H1 (cell line): Measurements from ENCODE around the gene UNC5B. TPM values are rescaled to one million over a fixed set of nuclear protein-coding genes. Genes with fewer than 3 reads are reported as not detected.

Experiments used
- ASH2L ChIP-seq: fragments of 200-600, 300-600 bp; sonication (generic); IDR thresholded peaks from one replicate; pipeline ENCODE4 v1.7.1; 2017; ENCODE audit warnings: low read length
- CTCF ChIP-seq, 3 experiments: IDR thresholded peaks; 1 replicate in 2 of 3; 2 replicates in 1 of 3; pipeline versions ENCODE4 v1.5.1 to v1.6.1; 2011; ENCODE audit warnings: low read length in 3 of 3, mild to moderate bottlenecking in 3 of 3, inconsistent platforms in 2 of 3, low read depth in 1 of 3, moderate library complexity in 1 of 3; ENCODE audit not compliant: insufficient read depth in 1 of 3; ENCODE audit errors: control extremely low read depth in 1 of 3
- GABPA ChIP-seq: IDR thresholded peaks from 2 replicates; pipeline ENCODE4 v1.6.1; 2011; ENCODE audit warnings: mild to moderate bottlenecking, low read length, moderate library complexity, borderline replicate concordance; ENCODE audit not compliant: insufficient read depth
- ZNF274 ChIP-seq: IDR thresholded peaks from 2 replicates; pipeline ENCODE4 v1.7.0; 2012; ENCODE audit warnings: low read length, borderline replicate concordance; ENCODE audit errors: extremely low read depth
- polyA plus RNA-seq, 7 experiments: library from polyadenylated mRNA; depleted of rRNA in 3 of 7; stranded (reverse) in 5 of 7; unstranded in 2 of 7; fragments of >200 nt in 5 of 7; fragments of 200-250 nt in 2 of 7; gene quantifications; 1 replicate in 5 of 7; 2 replicates in 1 of 7; 4 replicates in 1 of 7; pipeline versions ENCODE4 v1.2.1 to v1.2.3, GENCODE V29; 2011 to 2013; ENCODE audit warnings: missing spikeins in 2 of 7, mixed read lengths in 2 of 7
- total RNA-seq: library from RNA; stranded (reverse); fragmentation: NEBNext Ultra II Directional; extraction: Animal tissue kit (Norgen Biotek cat#: 25700); gene quantifications from 2 replicates; pipeline ENCODE4 v1.2.1, GENCODE V29; 2021
- TF ChIP-seq, protein P1 (sequence below): IDR thresholded peaks from 2 replicates; pipeline ENCODE4 v1.6.1; 2011; ENCODE audit warnings: low read depth, mild to moderate bottlenecking, low read length; ENCODE audit not compliant: insufficient read depth

The UNC5B gene
- total and polyA plus RNA-seq, 2 of the 8 experiments (the other 6 are each of a cell fraction or from before 2014, with no cell fraction given) = 27.9 to 31.8 TPM

- TF ChIP-seq, protein P1, sequence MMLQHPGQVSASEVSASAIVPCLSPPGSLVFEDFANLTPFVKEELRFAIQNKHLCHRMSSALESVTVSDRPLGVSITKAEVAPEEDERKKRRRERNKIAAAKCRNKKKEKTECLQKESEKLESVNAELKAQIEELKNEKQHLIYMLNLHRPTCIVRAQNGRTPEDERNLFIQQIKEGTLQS = no peak
- TF ChIP-seq ASH2L (no peak), CTCF (IDR thresholded peaks at IDR 0.05; ENCODE audit: control extremely low read depth in 1 of 3, insufficient read depth in 1 of 3, low read depth in 1 of 3, low read length in 3 of 3) (no peak), ZNF274 (no peak), GABPA (no peak)
These were observed 76.1 kb downstream of the UNC5B start (continued) for GRCh38 chr10:71288461-71288860.
